ENCODE measurements around the gene MTCH1. TPM values are rescaled to one million over a fixed set of nuclear protein-coding genes. Genes with fewer than 3 reads are reported as not detected.

MTCH1 gene
- total and polyA plus RNA-seq, 10 of the 15 experiments (the other 5 are each of a cell fraction or from before 2014, with no cell fraction given), result 7.2 to 128 (median 85.2) TPM

DNA sequence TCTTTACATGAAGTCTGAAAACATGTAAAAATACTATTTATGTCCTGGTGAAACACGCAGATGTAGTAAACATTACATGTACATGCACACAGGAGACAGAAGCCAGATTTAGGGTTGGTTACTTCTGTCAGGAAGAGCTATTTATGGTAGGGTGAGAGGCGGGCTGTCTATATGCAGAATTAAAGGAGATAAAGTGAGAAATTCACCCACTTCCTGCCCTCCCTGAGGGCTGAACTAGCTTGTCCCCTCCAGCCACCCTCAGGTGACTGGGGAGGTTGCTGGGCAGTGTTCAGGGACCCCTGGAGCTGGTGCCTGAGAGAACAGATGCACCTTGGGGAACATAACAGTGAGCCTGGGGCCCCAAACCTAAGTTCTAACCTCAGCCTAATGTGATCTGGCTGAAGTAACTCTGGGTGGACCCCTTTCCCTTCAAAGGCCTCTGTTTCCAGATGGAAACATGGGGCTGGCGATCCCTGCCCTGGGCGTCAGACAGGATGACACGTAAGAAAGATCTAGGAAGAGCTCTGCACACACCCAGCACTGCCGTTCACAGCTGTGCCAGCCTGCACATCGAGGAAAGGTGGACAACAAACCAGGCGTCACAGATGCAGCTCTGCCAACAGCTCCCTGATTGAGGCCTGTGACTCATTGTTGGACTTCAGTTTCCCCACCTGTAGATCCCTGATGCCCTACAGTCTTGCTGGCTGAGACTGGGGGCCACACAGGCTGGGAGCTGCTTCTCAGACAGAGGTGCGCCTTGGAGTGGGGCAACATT lies 30.1 kb downstream of the MTCH1 start (continued):
- no peak for TF ChIP-seq BMI1 (IDR thresholded peaks at IDR 0.05; ENCODE audit: borderline replicate concordance)

DNA sequence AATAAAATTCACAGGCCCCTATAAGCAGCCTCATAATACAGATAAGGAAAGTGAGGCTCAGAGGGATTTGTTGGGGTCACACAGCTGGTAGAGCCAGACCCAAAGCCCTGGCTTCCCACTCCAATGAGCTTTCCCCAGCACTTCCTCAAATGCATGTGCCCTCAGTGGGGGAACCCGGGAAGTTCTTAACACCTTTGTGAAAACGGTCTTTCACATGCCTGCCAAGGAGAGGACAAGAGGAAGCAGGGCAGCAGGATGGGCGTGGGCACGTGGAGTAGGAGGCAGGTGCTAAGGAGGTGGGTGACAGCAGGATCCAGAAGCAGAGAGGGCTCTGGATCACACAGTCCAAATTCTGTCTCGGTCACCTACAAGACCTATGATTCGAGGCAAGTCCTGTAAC lies 30.9 kb downstream of the MTCH1 start:
- H3K4me3 ChIP-seq, result no peak overlapping the region
- WGBS (ENCODE audit: insufficient coverage, insufficient replicate concordance, low lambda C conversion rate, missing lambda C conversion rate), result 26% methylated on average over 6 of the region's 6 CpGs
- POLR2A ChIA-PET, result interaction anchor here (1.1 to 1.3 kb wide), 2 partner anchors 8 to 13 kb away, joined by 3 to 4 read pairs; no protein-coding TSS in a partner anchor
- H3K79me2 ChIP-seq (ENCODE audit: control insufficient read depth, insufficient read depth, low read length), result no peaks in the 10 kb centered on the region
- RAD21 ChIA-PET (ENCODE audit: unreplicated experiment), result no interaction called here
- no TSS peak for BruUV-seq (replicated peaks)
- peak; percentile 29; the same call in 1 of the 2 replicates for TF ChIP-seq SPI1 (IDR thresholded peaks at IDR 0.05; ENCODE audit: borderline replicate concordance, insufficient read depth, low read depth, low read length)
- no peak for TF ChIP-seq CHD4 (IDR thresholded peaks at IDR 0.05)
- DNase-seq (ENCODE audit: low read depth, low spot score), result no peak
- H4K20me1 ChIP-seq (ENCODE audit: control insufficient read depth, insufficient read depth), result no peaks in the 10 kb centered on the region
- no peaks in the 10 kb centered on the region for H3K27me3 ChIP-seq (replicated peaks in 1 of 2; ENCODE audit: control insufficient read depth in 2 of 2, insufficient read depth in 2 of 2, low read length in 1 of 2)
- H3K9ac ChIP-seq (ENCODE audit: control insufficient read depth, insufficient read depth, low read length), result no peak overlapping the region
- CTCF ChIA-PET, result interaction anchor here (1.1 to 3.0 kb wide), 6 partner anchors 8 to 70 kb away, joined by 3 to 12 read pairs (median 3); no protein-coding TSS in a partner anchor
- H3K4me1 ChIP-seq (ENCODE audit: control insufficient read depth, insufficient read depth, low read length), result 0 out of 2 replicates have a peak, but pooled peaks cover 3% of the 10 kb centered on the region
- intact Hi-C loops (cut with micrococcal nuclease; ENCODE audit: unreplicated experiment), result no loop called here
- no peak overlapping the region for H2AFZ ChIP-seq (ENCODE audit: control insufficient read depth, low read depth, low read length)
- no peak for FAIRE-seq
- H3K9me3 ChIP-seq (replicated peaks; ENCODE audit: control insufficient read depth, insufficient read depth, low read length), result no peaks in the 10 kb centered on the region
- H3K4me2 ChIP-seq (ENCODE audit: control insufficient read depth, insufficient read depth), result no peak overlapping the region
- H3K36me3 ChIP-seq (ENCODE audit: control insufficient read depth in 2 of 2, insufficient read depth in 2 of 2, low read length in 1 of 2), result no peaks in the 10 kb centered on the region
- SMC1A ChIA-PET (ENCODE audit: uncharacterized antibody, unreplicated experiment), result interaction anchor here (0.8 kb wide), 1 partner anchor 28 kb away, joined by 3 read pairs; no protein-coding TSS in a partner anchor
- no peak overlapping the region for H3K27ac ChIP-seq (ENCODE audit: control insufficient read depth, insufficient read depth)
- ATAC-seq, result no peak
- in situ Hi-C loops (cut with MboI), result no loop called here
